GM21786 (cell line): ENCODE results near the gene CST3.
"Not testable (repeated sequence)": the region's sequence is repeated elsewhere in the genome, so short reads cannot be mapped to it uniquely, and the experiment has no call there.

ENCODE experiments used
- ATAC-seq: cut with Tn5 transposase; IDR thresholded peaks from one replicate; pipeline ENCODE4 v1.9.1; 2021; ENCODE audit not compliant: unreplicated experiment

The CST3 gene

DNA sequence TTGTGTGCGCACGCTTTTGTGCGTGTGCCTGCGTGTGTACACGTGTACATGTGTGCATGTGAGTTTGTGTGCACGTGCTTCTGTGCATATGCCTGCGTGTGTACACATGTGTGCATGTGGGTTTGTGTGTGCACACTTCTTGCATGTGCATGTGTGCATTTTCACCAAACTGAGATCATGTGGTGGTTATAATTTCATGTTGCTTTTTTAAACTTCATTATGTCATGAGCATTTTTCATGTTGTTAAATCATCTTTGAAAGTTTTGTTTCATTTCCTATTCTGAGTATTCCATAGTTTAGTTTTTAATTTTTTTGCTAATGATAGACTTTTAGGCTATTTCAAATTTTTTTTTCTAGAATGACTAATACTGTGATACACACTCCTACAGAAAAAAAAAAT is 6.4 kb upstream of the CST3 start:
- ATAC-seq = no peak

GRCh38 chr20:23643659-23644058 is 5.9 kb upstream of the CST3 start:
- ATAC-seq = no peak

DNA sequence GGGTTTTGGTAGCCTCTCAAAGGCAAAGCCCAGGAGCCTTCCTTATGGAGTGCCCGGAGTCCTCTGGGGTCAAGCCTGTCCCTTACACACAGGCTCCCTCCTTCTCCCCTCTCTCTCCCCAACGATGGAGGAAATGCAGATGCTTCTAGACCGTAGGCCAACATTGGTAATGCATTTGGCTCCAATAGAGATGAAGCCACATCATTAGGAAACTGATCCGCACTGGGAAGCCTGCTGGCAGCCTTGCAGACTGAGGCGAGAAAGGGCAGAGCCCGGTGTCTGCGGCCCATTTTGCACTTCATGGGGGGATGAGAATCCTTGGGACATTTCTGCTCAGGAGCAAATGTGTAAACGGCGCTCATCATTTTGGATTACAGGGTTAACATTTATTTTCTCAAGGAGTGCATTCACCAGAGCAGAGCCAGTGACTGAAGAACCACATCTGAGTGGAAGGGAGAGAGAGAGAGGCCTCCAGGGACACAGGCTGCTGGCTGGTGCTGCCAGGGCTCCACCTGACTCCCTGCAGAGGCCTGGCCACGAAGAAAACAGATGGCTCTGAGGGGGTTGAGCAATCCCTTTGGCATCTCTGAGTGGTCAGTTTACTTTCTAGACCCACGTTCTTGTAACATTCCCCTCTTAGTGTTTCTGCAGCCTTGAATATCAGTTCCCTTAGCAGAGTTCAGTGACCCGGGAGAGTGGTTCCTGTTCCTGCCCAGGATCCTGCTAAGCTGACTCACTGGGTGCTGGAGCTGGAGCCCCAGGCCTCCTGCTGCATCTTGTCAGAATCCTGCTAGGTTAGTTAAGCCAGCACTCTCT is 4.4 kb upstream of the CST3 start:
- no peak for ATAC-seq

DNA sequence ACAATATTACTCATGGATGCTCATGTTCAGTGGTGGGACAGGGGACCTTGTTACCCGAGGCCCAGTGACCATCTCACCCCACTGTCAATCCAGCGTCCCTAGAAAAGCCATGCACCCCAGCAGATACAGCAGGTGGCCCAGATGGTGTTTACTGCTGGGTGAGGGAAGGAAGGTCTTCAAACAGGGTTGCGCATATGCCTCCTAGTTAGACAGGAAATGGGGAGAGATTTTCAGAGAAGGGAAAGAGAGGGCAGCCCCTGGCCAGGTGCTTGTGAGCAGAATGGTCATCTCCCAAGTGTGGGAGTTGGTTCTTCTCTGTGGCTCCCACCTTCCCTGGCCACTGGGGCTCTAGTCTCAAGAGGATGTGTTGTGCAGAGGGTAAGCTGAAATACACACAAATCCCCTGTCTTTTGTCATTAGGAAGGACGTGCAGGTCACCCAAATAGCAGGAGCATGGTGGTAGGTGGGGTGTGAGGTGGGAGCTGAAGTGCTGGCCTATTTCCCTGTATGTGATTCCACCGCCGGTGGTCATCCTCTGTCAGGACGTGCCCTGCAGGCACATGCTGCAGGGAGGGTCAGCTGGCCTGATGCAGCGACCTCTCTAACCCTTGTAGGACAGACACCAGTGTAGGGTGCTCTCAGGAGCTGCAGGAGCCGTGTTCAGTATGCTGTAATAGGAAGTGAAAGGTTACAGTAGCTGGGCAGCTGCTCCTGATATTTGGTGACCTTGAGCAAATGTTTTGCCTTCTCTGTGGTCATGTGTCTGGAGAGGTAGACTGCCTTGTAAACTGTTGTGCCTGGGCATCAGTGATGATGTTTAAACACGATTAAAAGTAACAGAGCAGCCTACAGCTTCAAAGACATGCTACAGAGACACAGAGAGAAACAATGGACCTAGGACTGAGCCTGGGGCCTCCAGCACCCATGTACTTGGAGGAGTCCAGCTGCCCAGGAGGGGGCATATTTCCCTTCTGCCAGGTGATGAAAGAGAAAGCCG is 3.2 kb upstream of the CST3 start:
- ATAC-seq = no peak

- ATAC-seq = no peak
Measured at GRCh38 chr20:23640018-23640601, 2.4 kb upstream of the CST3 start.

GRCh38 chr20:23639490-23639958 is 1.8 kb upstream of the CST3 start:
- ATAC-seq = no peak

DNA sequence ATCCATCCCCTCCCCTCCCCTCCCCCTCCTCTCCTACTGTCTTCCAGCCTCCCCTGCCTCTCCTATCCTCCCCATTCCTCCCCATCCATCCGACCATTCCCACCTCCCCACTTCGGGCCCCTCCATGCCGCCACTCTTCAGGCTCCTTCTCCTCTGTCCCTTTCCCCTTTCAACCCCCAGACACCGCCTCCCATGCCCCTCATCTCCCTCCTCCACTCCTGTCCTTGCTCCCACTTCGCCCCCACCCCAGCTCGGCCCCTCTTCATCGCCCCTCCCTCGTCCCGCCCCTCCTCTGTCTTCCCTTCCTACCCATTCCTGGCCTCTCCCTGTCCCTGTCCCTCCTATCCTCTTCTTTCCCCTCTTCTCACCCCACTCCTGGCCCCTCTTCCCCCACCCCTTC is 554 bp upstream of the CST3 start:
- no peak for ATAC-seq

DNA sequence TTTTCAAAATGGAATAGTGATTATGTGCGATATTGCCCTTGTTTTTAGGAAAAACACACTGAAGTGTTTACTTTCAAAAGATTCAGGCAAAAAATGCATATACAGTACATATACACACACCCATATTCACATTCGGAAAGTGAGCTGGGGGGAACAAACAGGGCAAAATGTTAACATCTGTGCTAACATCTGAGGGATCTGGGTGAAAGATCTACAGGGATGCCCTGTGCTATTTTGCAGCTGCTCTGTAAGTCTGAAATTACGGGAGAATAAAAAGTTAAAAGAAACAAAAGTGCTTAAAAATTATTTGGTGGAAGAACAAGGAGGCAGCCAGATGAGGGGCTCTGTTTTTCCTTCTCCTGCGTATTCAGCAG is 860 bp downstream of the CST3 start:
- no peak for ATAC-seq

GRCh38 chr20:23636182-23636907 is 1.4 kb downstream of the CST3 start:
- ATAC-seq = no peak

DNA sequence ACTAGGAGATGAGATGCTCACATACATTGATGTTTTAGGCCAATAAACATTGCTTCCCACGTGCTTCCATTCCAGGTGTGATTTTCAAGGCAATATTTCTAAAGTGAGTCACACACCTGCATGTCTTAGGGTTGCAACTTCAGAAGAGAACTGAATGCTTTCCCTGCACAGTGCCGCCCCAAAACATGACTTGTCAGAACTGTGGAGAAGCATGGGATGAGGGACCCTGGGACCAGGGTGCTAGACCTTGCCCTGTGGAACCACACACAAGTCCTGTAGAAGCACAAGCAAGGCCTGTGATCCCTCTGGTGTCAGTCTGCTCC is 2.0 kb downstream of the CST3 start:
- not testable (repeated sequence) for ATAC-seq

DNA sequence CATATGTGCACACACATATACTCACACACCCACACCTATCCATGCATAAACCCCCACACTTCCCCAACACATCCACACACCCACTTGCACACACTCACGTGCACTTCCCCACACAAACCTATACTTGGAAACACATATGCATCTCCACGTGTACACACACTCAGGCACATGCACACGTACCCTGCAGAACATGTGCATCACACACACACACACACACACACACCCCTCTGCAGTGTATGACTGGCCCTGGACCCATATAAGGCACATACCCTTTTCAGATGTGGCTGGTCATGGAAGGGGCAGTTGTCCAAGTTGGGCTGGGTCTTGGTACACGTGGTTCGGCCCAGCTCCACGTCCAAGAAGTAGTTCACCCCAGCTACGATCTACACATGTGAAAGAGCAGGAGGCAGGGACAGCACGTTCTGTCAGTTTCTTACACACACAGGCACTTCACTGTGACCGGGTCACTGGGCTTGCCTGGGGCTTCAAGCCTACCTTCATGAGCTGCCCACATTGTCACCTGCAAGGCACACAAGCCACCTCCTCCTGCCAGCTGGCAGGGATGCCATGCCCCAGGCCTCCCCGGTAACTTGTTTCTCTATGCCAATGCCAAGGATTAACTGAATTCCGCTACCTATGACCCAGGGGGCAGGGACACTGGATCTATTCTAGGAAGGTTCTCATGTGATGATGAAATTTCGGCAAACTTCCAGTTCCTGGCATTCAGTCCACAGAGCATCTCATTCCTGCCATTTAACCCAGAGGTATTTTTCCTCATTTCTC is 2.6 kb downstream of the CST3 start:
- no peak for ATAC-seq

- no peak for ATAC-seq
Measured at GRCh38 chr20:23634044-23634801, 3.5 kb downstream of the CST3 start.

GRCh38 chr20:23632711-23633573 is 4.8 kb downstream of the CST3 start:
- ATAC-seq = no peak

- no peak for ATAC-seq
Measured at GRCh38 chr20:23631981-23632710, 5.6 kb downstream of the CST3 start.

GRCh38 chr20:23631226-23631822 is 6.4 kb downstream of the CST3 start:
- no peak for ATAC-seq

GRCh38 chr20:23630392-23630849 is 7.3 kb downstream of the CST3 start:
- ATAC-seq = no peak
